Erythroblast (primary cell): Measurements from ENCODE around the gene SOAT1.

Source experiments
- DNase-seq, 2 experiments: peaks; one replicate each; lab custom pipeline; 2025; lab: John Stamatoyannopoulos, UW
- GATA1 ChIP-seq: IDR thresholded peaks from 2 replicates; pipeline ENCODE4 v1.6.1; 2011; ENCODE audit warnings: low read depth, mild to moderate bottlenecking, control low read depth, low read length, moderate library complexity
- POLR2A ChIP-seq: IDR thresholded peaks from 2 replicates; pipeline ENCODE4 v1.6.1; 2011; ENCODE audit warnings: mild to moderate bottlenecking, low read length

The SOAT1 gene

GRCh38 chr1:179321533-179322216 lies 28.1 kb downstream of the SOAT1 start:
- no peak for DNase-seq
- no peak for TF ChIP-seq GATA1
- no peak for TF ChIP-seq POLR2A

DNA sequence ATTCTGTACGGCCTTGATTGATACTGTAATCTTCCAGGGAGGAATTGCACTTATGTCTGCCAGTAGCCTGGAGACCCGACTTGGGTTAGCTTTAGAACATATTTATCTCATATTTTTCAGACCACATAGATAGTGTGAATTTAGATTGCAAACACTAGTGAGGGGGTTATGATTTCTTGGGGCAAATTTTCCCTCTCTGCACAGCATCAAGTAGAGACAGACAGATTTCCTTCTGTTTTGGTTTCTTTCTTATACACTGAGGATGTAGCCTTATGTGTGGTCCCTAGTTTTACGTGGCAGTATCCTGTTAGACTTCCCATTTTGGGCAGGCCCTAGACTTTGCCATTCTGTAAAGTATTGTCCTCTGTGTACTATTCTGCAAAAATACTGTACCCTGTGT lies 29.0 kb downstream of the SOAT1 start:
- DNase-seq = no peak
- no peak for TF ChIP-seq POLR2A
- TF ChIP-seq GATA1 = no peak

DNA sequence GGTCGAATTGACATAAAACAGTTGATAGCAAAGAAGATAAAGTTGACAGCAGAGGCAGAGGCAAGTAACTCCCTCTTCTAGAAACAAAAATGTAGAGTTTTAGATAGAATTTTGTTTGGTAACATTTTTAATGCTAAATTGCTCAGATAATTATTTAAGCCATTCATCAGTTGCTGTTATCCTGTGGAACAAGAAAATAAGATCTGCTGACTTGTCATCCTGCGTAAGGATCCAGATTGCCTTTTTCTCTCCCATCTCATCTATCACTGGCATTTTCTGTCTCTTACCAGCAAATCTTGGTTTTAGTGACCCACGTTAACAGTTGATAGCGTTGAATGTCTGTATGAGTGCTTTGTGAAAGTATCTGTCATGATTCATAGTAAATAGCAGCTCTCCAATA lies 29.8 kb downstream of the SOAT1 start:
- DNase-seq = no peak
- TF ChIP-seq GATA1 = no peak
- TF ChIP-seq POLR2A = no peak

DNA sequence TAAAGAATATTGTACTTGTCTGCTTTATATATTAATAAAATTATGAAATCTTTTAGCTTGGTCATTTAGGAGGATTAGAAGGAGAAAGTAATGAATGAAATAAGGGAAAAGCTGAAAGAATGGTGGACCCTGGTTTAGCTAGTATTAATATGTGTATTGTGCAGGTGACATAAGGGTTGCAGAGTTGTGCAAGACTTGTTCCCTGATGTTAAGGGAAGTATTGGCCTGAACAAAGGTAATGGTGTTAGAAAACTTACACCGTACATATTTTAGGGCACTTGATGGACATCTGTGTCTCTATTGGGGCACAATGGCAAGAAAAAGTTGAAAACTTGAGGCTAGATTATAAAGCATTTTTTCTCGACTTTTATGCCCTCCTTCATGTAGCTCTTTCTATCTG lies 32.2 kb downstream of the SOAT1 start:
- DNase-seq = no peak
- TF ChIP-seq GATA1 = no peak
- TF ChIP-seq POLR2A = no peak

DNA sequence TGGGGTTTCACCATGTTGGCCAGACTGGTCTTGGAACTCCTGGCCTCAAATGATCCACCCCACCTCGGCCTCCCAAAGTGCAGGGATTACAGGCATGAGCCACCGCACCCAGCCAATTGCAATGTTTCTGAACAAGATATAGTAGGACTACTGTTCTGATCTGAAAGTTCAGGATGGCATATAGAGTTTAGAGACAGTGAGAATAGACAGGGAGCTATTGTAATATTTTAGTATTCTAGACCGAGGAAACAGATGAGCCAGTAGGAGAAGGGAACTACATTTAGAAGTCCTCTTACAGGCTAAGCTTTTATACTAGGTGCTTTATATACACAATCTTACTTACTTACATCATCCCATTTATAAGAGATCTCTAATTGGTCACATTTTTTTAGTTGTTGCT lies 33.1 kb downstream of the SOAT1 start:
- TF ChIP-seq GATA1 (no peak), POLR2A (no peak)
- no peak for DNase-seq

DNA sequence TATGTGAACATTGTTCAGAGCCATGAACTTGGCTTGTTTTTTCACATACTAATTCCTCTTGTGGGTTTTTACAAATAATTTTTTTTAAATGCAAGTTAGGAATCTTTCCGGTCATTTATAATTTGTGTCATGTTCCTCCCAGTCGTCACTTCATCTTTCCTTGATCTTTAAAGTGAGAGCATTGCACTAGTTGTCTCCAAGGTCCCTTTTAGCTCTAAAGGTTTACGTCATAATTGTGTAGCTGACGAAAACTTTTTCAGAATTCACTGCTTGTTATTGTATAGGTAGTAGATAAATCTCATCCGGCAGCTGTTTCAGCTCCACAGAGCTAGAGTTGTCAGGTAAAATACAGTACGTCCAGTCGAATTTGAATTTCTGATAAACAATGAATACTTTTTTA lies 33.6 kb downstream of the SOAT1 start:
- no peak for TF ChIP-seq POLR2A
- TF ChIP-seq GATA1 = no peak
- no peak for DNase-seq

GRCh38 chr1:179327679-179328078 lies 34.1 kb downstream of the SOAT1 start:
- TF ChIP-seq GATA1 (no peak), POLR2A (no peak)
- DNase-seq = no peak

DNA sequence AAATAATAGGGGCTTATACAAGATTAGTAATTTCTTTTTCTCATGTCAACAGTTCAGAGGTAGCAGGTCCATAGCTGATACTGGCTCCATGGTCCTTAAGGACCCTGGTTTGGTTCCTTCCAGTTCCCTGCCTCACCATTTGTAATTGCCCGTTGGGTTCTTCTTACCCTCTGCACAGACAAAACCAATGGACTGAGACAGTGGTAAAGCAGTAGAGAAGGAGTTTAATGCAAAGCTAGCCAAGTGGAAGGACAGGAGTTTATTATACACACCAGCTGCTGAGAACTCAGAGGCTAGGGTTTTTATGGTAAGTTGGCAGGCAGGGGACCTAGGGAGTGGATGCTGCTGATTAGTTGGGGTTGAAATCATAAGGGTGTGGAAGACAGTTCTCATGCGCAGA lies 36.3 kb downstream of the SOAT1 start:
- DNase-seq = no peak
- TF ChIP-seq GATA1 = no peak
- no peak for TF ChIP-seq POLR2A

DNA sequence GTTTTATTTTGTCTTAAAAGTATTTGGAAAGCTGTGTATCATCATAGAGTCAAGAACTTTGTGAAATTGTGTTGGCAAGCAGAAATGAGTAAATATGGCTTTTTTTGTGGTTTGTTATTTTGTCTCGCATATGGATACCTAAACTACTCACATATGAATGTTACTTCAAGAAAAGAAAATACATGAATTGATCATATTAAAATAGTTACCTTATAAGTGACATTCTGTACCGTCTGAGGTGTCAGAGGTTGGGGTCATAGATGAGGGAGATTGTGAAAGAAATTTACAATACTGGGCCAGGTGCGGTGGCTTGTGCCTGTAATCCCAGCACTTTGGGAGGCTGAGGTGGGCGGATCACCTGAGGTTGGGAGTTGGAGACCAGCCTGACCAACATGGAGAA lies 40.8 kb downstream of the SOAT1 start:
- TF ChIP-seq POLR2A (no peak), GATA1 (no peak)
- no peak for DNase-seq

- no peak for TF ChIP-seq POLR2A
- no peak for TF ChIP-seq GATA1
- DNase-seq = no peak
Measured at GRCh38 chr1:179337288-179337687, 43.7 kb downstream of the SOAT1 start.

DNA sequence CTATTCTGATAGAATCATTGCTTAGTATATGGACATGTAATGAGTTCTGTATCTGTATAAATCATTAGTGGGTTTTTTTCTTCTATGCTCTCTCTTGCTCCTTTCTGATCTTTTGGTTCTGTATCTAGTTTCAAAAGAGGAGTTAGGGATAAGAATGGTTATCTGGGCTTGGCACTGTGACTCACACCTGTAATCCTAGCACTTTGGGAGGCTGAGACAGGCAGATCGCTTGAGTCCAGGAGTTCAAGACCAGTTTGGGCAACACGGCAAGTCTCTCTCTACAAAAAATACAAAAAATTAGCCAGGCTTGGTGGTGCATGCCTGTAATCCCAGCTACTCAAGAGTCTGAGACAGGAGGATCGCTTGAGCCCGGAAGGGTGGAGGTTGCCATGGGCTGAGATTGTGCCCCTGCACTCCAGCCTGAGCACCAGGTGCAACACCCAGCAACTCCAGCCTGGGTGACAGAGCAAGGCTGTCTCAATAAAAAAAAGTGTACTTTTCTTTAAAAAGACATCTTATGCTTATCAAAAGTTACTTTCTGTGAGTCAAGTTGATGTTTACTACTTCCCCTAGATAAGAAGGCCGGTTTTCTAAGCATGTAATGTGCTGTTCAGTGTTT lies 44.5 kb downstream of the SOAT1 start:
- TF ChIP-seq GATA1 = no peak
- no peak for TF ChIP-seq POLR2A
- DNase-seq = no peak

GRCh38 chr1:179340918-179341317 lies 47.3 kb downstream of the SOAT1 start:
- no peak for DNase-seq
- TF ChIP-seq GATA1 = no peak

- TF ChIP-seq POLR2A (no peak), GATA1 (no peak)
- DNase-seq = no peak
Measured at GRCh38 chr1:179341943-179342547, 48.4 kb downstream of the SOAT1 start.

DNA sequence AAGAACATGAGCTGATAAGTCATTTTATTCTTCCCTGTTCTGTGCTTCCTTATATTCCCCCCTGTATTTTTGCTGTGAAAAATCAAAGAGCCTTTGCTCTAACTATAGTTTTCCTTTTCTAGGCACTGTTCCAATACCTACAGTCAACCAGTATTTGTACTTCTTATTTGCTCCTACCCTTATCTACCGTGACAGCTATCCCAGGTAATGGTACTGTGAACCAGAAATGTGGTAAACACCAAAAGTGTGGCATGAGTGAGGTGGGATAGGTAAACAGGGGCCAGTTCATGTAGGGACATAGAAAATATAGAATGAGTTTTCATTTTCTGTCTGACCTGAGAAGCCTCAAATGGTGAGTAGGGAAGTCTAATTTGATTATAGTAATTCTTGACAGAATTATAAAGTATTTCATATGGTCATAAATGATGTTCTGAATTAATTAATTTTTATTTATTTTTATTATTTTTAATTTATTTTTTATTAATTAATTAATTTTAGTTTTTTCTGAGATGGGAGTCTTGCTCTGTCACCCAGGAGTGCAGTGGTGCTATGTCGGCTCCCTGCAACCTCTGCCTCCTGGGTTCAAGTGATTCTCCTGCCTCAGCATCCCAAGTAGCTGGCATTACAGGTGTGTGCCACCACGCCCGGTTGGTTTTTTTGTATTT lies 49.3 kb downstream of the SOAT1 start:
- no peak for DNase-seq
- TF ChIP-seq POLR2A (no peak), GATA1 (no peak)

DNA sequence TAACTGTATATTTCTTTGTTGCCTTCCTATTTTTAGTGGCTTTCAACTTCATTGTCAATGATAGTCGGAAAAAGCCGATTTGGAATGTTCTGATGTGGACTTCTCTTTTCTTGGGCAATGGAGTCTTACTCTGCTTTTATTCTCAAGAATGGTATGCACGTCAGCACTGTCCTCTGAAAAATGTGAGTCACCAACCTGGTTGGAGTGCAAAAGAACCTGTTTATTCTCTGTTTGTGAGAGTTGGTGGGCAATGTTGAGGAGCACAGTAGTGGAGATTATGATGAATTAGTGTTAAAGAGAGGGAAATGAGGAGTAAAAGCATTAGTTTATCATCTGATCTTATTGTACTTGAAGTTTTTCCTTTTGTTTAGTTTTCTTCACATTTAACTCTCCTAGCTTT lies 57.7 kb downstream of the SOAT1 start:
- TF ChIP-seq POLR2A (no peak), GATA1 (no peak)
- DNase-seq = no peak
